Left lung (tissue), 10 donors: Measurements from ENCODE around the gene TANC2. TPM values are rescaled to one million over a fixed set of nuclear protein-coding genes. Genes with fewer than 3 reads are reported as not detected.

Source experiments
- ATAC-seq: fragments of 200-7000 bp; cut with Tn5 transposase; one replicate; pipeline ENCODE4 v1.9.1; 2020; ENCODE audit warnings: moderate library complexity
- DNase-seq, 4 donors: peaks; one replicate each; pipeline ENCODE4 v3.0.0-alpha.2; 2013 to 2020
- H3K27ac ChIP-seq, 2 donors: fragments of 200-600 bp; sonication (generic) in 1 of 2; one replicate each; pipeline versions ENCODE4 v1.5.0 to v1.8.0; 2020 to 2021
- H3K27me3 ChIP-seq, 2 donors: fragments of 200-600 bp; sonication (generic) in 1 of 2; one replicate each; pipeline versions ENCODE4 v1.5.0 to v1.8.0; 2020 to 2021
- H3K36me3 ChIP-seq, 2 donors: fragments of 200-600 bp; sonication (generic) in 1 of 2; one replicate each; pipeline versions ENCODE4 v1.5.0 to v1.8.0; 2020 to 2021
- H3K4me1 ChIP-seq, 2 donors: fragments of 200-600 bp; one replicate each; pipeline ENCODE4 v1.8.0; 2021
- H3K4me3 ChIP-seq, 2 donors: fragments of 200-600 bp; sonication (generic) in 1 of 2; one replicate each; pipeline versions ENCODE4 v1.5.0 to v1.8.0; 2020 to 2021; ENCODE audit warnings: mild to moderate bottlenecking in 1 of 2
- H3K9me3 ChIP-seq, 2 donors: fragments of 200-600 bp; sonication (generic) in 1 of 2; one replicate each; pipeline versions ENCODE4 v1.5.0 to v1.8.0; 2020 to 2021
- intact Hi-C, 2 donors: fragments of 100-400 bp; cut with DNase I; formaldehyde crosslinking; loops; one replicate each; pipeline versions ENCODE4 v1.11.2 to v1.14.2; 2022
- polyA plus RNA-seq, 6 donors: library from polyadenylated mRNA; unstranded; fragments of 120-200 nt; gene quantifications; one replicate each; pipeline ENCODE4 v1.2.1, GENCODE V29; 2013; ENCODE audit not compliant: insufficient read length in 6 of 6
- total RNA-seq, 2 donors: library from RNA; stranded (reverse); fragmentation: NEBNext Ultra II Directional; extraction: Animal tissue kit (Norgen Biotek cat#: 25700); gene quantifications; one replicate each; pipeline ENCODE4 v1.2.1, GENCODE V29; 2021
- TF ChIP-seq, protein P1 (sequence below), 2 donors: fragments of 200-600 bp; sonication (generic) in 1 of 2; IDR thresholded peaks; one replicate each; pipeline versions ENCODE4 v1.5.0 to v1.8.0; 2021; ENCODE audit warnings: antibody characterized with exemption in 2 of 2
- donor health status: DM: no; HTN: yes; CAD: no.
- donor health status: DM: no; HTN: no; CAD: no.

The TANC2 gene
- total and polyA plus RNA-seq, 8 donors: 32.5 to 119 (median 36.8) TPM

DNA sequence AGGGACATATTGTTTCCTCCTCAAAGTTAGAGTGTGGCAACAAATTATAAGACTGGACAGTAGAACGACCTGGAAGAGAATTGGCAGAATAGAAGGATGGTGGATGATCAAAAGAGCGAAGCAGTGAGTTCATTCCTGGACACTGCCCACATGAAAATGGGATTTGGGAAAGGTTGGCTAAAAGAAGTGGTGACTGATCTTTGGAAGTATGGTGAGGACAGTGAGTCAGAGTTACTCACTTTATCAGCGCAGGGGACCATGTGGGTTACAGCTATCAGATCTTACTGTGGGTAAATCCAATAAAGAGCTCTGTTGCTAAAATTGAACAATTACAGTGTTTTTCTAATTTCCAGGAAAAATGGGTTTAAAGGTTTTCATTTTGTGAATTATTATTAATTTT is 2.7 kb upstream of the TANC2 start:
- H3K4me3 ChIP-seq: no peak overlapping the region
- intact Hi-C loops: no loop called here
- ATAC-seq: no peak

GRCh38 chr17:62964506-62964905 is 1.5 kb upstream of the TANC2 start:
- H3K27me3 ChIP-seq: no peaks in the 10 kb centered on the region
- DNase-seq (no peak), ATAC-seq (no peak)
- H3K36me3 ChIP-seq: no peaks in the 10 kb centered on the region
- TF ChIP-seq, protein P1, sequence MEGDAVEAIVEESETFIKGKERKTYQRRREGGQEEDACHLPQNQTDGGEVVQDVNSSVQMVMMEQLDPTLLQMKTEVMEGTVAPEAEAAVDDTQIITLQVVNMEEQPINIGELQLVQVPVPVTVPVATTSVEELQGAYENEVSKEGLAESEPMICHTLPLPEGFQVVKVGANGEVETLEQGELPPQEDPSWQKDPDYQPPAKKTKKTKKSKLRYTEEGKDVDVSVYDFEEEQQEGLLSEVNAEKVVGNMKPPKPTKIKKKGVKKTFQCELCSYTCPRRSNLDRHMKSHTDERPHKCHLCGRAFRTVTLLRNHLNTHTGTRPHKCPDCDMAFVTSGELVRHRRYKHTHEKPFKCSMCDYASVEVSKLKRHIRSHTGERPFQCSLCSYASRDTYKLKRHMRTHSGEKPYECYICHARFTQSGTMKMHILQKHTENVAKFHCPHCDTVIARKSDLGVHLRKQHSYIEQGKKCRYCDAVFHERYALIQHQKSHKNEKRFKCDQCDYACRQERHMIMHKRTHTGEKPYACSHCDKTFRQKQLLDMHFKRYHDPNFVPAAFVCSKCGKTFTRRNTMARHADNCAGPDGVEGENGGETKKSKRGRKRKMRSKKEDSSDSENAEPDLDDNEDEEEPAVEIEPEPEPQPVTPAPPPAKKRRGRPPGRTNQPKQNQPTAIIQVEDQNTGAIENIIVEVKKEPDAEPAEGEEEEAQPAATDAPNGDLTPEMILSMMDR (IDR thresholded peaks at IDR 0.05): no peak
- intact Hi-C loops: no loop called here
- H3K27ac ChIP-seq: no peak overlapping the region
- no peaks in the 10 kb centered on the region for H3K9me3 ChIP-seq
- peaks cover 6 to 29% of the 10 kb centered on the region in 2 donors for H3K4me1 ChIP-seq
- H3K4me3 ChIP-seq: no peak overlapping the region

More for the DNA sequence above, 2.7 kb upstream of the TANC2 start:
- Histone ChIP-seq H3K4me1 (peaks cover 4 to 19% of the 10 kb centered on the region in 2 donors), H3K36me3 (no peaks in the 10 kb centered on the region), H3K27me3 (no peaks in the 10 kb centered on the region), H3K9me3 (no peaks in the 10 kb centered on the region), H3K27ac (no peak overlapping the region)
- no peak for DNase-seq
- TF ChIP-seq, protein P1 (IDR thresholded peaks at IDR 0.05): no peak

DNA sequence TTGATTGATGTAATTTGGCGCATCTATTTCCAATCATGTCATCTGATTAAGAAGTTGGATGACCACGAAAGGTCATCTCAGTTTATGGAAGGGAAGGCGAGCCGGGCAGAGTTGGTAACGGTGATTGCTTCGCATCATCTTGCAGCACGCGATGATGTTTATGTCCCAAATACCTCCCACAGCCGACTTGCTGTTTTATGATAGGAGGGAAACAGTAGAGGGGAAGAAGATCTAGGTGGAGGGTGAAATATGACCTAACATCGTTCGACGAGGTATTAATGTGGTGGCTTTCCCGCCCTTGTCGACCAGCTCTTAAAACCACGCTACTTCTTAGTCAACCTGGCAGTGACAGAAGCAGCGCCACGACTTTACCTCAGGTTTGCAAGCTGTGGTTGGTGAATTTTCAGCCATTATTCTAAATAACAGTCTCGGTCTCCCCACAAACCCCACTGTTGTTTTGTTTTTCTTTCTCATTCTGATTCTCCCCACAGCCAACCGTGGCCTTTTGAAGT is 805 bp upstream of the TANC2 start:
- Histone ChIP-seq H3K27me3 (no peaks in the 10 kb centered on the region), H3K4me3 (peak overlapping the region in 1 of 2 donors; percentile 81), H3K36me3 (no peaks in the 10 kb centered on the region), H3K27ac (peak overlapping the region; percentile 73 to 81), H3K9me3 (no peaks in the 10 kb centered on the region), H3K4me1 (peaks cover 6 to 36% of the 10 kb centered on the region in 2 donors)
- intact Hi-C loops: no loop called here
- TF ChIP-seq, protein P1 (IDR thresholded peaks at IDR 0.05): no peak
- ATAC-seq (no peak), DNase-seq (peak in 1 of 4 donors; percentile 10)

- H3K4me1 ChIP-seq: peaks cover 6 to 40% of the 10 kb centered on the region in 2 donors
- intact Hi-C loops: no loop called here
- peak in 3 of 4 donors; percentile 40 to 93 (median 80) for DNase-seq
- H3K4me3 ChIP-seq: peak overlapping the region; percentile 81 to 83
- no peaks in the 10 kb centered on the region for H3K9me3 ChIP-seq
- ATAC-seq: peak; percentile 52
- H3K27ac ChIP-seq: peak overlapping the region; percentile 91 to 93
- H3K27me3 ChIP-seq: no peaks in the 10 kb centered on the region
- TF ChIP-seq, protein P1 (IDR thresholded peaks at IDR 0.05): no peak
- H3K36me3 ChIP-seq: no peaks in the 10 kb centered on the region
Observed at GRCh38 chr17:62966426-62967204, 580 bp downstream of the TANC2 start.

DNA sequence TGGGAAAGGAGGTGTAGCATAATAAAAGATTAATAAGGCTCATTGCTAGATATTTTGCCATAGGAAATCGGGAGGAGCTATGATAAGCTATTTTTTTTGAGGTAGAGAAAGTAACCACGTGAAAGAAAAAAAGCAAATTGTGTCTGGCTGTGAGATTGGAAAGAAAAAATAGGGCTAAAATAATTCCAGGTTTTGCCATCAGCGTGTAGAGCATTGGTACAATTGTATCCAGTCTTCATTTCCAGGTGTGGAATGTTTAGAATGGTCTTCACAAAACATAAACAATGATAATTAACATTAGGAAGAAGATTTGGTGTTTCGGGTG is 1.1 kb downstream of the TANC2 start:
- Histone ChIP-seq H3K4me3 (peak overlapping the region; percentile 81 to 83), H3K27ac (peak overlapping the region; percentile 91 to 93), H3K36me3 (no peaks in the 10 kb centered on the region), H3K27me3 (no peaks in the 10 kb centered on the region), H3K4me1 (peaks cover 6 to 40% of the 10 kb centered on the region in 2 donors), H3K9me3 (no peaks in the 10 kb centered on the region)
- TF ChIP-seq, protein P1 (IDR thresholded peaks at IDR 0.05): no peak
- no peak for DNase-seq
- intact Hi-C loops: no loop called here
- ATAC-seq: no peak
